GM19397 (cell line): Measurements from ENCODE around the gene SORL1.
"Not testable (repeated sequence)": the region's sequence is repeated elsewhere in the genome, so short reads cannot be mapped to it uniquely, and the experiment has no call there.

ENCODE experiments used
- ATAC-seq: cut with Tn5 transposase; IDR thresholded peaks from one replicate; pipeline ENCODE4 v1.9.1; 2021; ENCODE audit warnings: mild to moderate bottlenecking, moderate library complexity; ENCODE audit not compliant: unreplicated experiment

SORL1 gene

GRCh38 chr11:121611242-121611641 lies 159.1 kb downstream of the SORL1 start:
- no peak for ATAC-seq

- ATAC-seq: no peak
These were observed 161.6 kb downstream of the SORL1 start for GRCh38 chr11:121613724-121614123.

GRCh38 chr11:121614636-121615240 lies 162.6 kb downstream of the SORL1 start:
- no peak for ATAC-seq

GRCh38 chr11:121615501-121615900 lies 163.4 kb downstream of the SORL1 start:
- no peak for ATAC-seq

- ATAC-seq: no peak
These were observed 166.4 kb downstream of the SORL1 start for GRCh38 chr11:121618516-121618915.

GRCh38 chr11:121625777-121626506 lies 173.8 kb downstream of the SORL1 start:
- no peak for ATAC-seq

- no peak for ATAC-seq
These were observed 174.4 kb downstream of the SORL1 start for GRCh38 chr11:121626507-121626875.

GRCh38 chr11:121626980-121627379 lies 174.9 kb downstream of the SORL1 start:
- no peak for ATAC-seq

GRCh38 chr11:121630041-121630440 lies 177.9 kb downstream of the SORL1 start:
- no peak for ATAC-seq

GRCh38 chr11:121631456-121631855 lies 179.3 kb downstream of the SORL1 start:
- ATAC-seq: no peak

GRCh38 chr11:121634273-121634672 lies 182.2 kb downstream of the SORL1 start:
- no peak for ATAC-seq

- ATAC-seq: no peak
These were observed 182.8 kb downstream of the SORL1 start for GRCh38 chr11:121634889-121635288.

GRCh38 chr11:121636081-121636799 lies 184.1 kb downstream of the SORL1 start:
- no peak for ATAC-seq

GRCh38 chr11:121636800-121637176 lies 184.7 kb downstream of the SORL1 start:
- ATAC-seq: no peak

GRCh38 chr11:121637587-121637986 lies 185.5 kb downstream of the SORL1 start:
- not testable (repeated sequence) for ATAC-seq

- no peak for ATAC-seq
These were observed 191.5 kb downstream of the SORL1 start for GRCh38 chr11:121643479-121644186.

GRCh38 chr11:121644187-121644512 lies 192.0 kb downstream of the SORL1 start:
- ATAC-seq: no peak

GRCh38 chr11:121645001-121645400 lies 192.9 kb downstream of the SORL1 start:
- no peak for ATAC-seq

- ATAC-seq: no peak
These were observed 193.5 kb downstream of the SORL1 start for GRCh38 chr11:121645596-121645995.

- ATAC-seq: no peak
These were observed 196.2 kb downstream of the SORL1 start for GRCh38 chr11:121648306-121648705.

- ATAC-seq: no peak
These were observed 197.7 kb downstream of the SORL1 start for GRCh38 chr11:121649798-121650197.
